T-cell (primary cell): ENCODE data around the gene LSM12. TPM values are rescaled to one million over a fixed set of nuclear protein-coding genes. Genes with fewer than 3 reads are reported as not detected.

Source experiments
- ATAC-seq, 4 experiments: fragments of 200-7000 bp in 3 of 4; fragments of 150-1000 bp in 1 of 4; cut with Tn5 transposase; replicated peaks in 1 of 4; 1 replicate in 3 of 4; 2 replicates in 1 of 4; pipeline ENCODE4 v1.10.0; 2021; ENCODE audit warnings: moderate library complexity in 3 of 4, mild to moderate bottlenecking in 2 of 4, moderate number of reproducible peaks in 1 of 4
- CTCF ChIA-PET, 2 donors: fragments of 300-600 bp; sonication (Branson Sonifier 250); formaldehyde crosslinking; loops; one replicate each; lab custom pipeline; 2022; ENCODE audit warnings: antibody characterized with exemption in 2 of 2; lab: Charles Lee
- POLR2A ChIA-PET, 2 donors: fragments of 300-600 bp; sonication (Branson Sonifier 250); formaldehyde crosslinking; loops; one replicate each; lab custom pipeline; 2022; ENCODE audit warnings: antibody characterized with exemption in 2 of 2; lab: Charles Lee
- DNase-seq, 35 experiments: peaks; one replicate each; pipeline versions ENCODE4 v3.0.0 to v3.0.0-alpha.2; 2013 to 2023
- H3K27ac ChIP-seq: one replicate; pipeline ENCODE4 v1.5.1; 2013; ENCODE audit warnings: low read length
- H3K27me3 ChIP-seq, 2 experiments: replicated peaks in 1 of 2; 1 replicate in 1 of 2; 2 replicates in 1 of 2; pipeline versions ENCODE4 v1.6.1 to v1.7.0; 2013; ENCODE audit warnings: low read length in 1 of 2, mixed read lengths in 1 of 2; ENCODE audit not compliant: control insufficient read depth in 2 of 2, insufficient read depth in 2 of 2; ENCODE audit errors: extremely low read depth in 1 of 2
- H3K36me3 ChIP-seq, 2 donors: 1 replicate in 1 of 2; 2 replicates in 1 of 2; pipeline versions ENCODE4 v1.6.1 to v1.7.0; 2013; ENCODE audit warnings: low read length in 1 of 2; ENCODE audit not compliant: control insufficient read depth in 2 of 2, insufficient read depth in 1 of 2; ENCODE audit errors: extremely low read depth in 1 of 2
- H3K4me1 ChIP-seq, 2 experiments: 1 replicate in 1 of 2; 2 replicates in 1 of 2; pipeline versions ENCODE4 v1.6.1 to v1.7.0; 2013; ENCODE audit warnings: low read length in 2 of 2, mixed read lengths in 1 of 2; ENCODE audit not compliant: insufficient read depth in 2 of 2, control insufficient read depth in 1 of 2; ENCODE audit errors: extremely low read depth in 1 of 2
- H3K4me3 ChIP-seq, 2 donors: 1 replicate in 1 of 2; 2 replicates in 1 of 2; pipeline versions ENCODE4 v1.5.1 to v1.7.0; 2013; ENCODE audit warnings: mild to moderate bottlenecking in 2 of 2, low read length in 1 of 2, moderate library complexity in 1 of 2; ENCODE audit not compliant: control insufficient read depth in 1 of 2; ENCODE audit errors: extremely low read depth in 1 of 2
- H3K9me3 ChIP-seq: 2 replicates; pipeline ENCODE4 v1.7.0; 2013
- H3K27ac Mint-ChIP-seq, 2 donors: one replicate each; pipeline ENCODE4 v1.8.0; 2020 to 2021; ENCODE audit warnings: mild to moderate bottlenecking in 2 of 2, mixed read lengths in 2 of 2
- H3K27me3 Mint-ChIP-seq, 2 donors: one replicate each; pipeline ENCODE4 v1.8.0; 2021 to 2022; ENCODE audit warnings: mixed read lengths in 2 of 2
- H3K36me3 Mint-ChIP-seq: one replicate; pipeline ENCODE4 v1.8.0; 2021; ENCODE audit warnings: mixed read lengths
- H3K4me1 Mint-ChIP-seq, 3 donors: one replicate each; pipeline ENCODE4 v1.8.0; 2020 to 2022; ENCODE audit warnings: mixed read lengths in 3 of 3, mild to moderate bottlenecking in 1 of 3
- H3K4me3 Mint-ChIP-seq, 3 donors: one replicate each; pipeline ENCODE4 v1.8.0; 2020 to 2022; ENCODE audit warnings: mild to moderate bottlenecking in 3 of 3, mixed read lengths in 3 of 3, moderate library complexity in 3 of 3
- H3K9me3 Mint-ChIP-seq, 3 donors: one replicate each; pipeline ENCODE4 v1.8.0; 2020 to 2022; ENCODE audit warnings: mixed read lengths in 3 of 3
- WGBS: methylation state at CpG from one replicate; pipeline ENCODE4 v1.1.5; 2013; ENCODE audit warnings: missing lambda C conversion rate; ENCODE audit not compliant: insufficient coverage; 5-methylcytosine and 5-hydroxymethylcytosine counted together
- total RNA-seq, 35 experiments: library from RNA in 6 of 35; stranded (reverse) in 6 of 35; fragments of 120-200 nt in 1 of 35; gene quantifications; one replicate each; pipeline versions ENCODE4 v1.2.1 to v1.2.4 and lab custom pipeline; 2013 to 2026

The LSM12 gene
- total RNA-seq, 5 donors from 2014 or later (not counting 1 experiment from before 2014, with no cell fraction given), result 29.4 to 39.0 (median 37.1) TPM

DNA sequence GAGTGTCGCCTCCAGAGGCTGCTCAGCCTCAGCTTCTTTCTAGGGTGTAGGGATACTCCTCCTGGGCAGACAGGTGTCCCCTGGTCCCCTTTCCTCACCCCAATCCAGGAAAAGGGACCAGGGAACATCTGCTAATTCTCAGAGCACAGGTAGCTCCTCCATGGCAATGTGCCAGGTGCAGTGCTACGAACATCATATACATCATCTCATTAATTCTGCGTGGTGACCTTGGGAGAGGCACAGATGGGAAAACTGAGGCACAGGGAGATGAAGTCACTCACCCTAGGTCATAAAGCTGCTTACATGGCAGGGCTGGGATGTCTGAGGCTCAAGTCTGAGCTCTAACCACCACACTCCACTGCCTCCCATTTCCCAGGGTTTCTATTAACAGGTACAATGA, 45.3 kb upstream of the LSM12 start:
- no peak for ATAC-seq
- H3K36me3 ChIP-seq, result peaks cover 0 to 37% of the 10 kb centered on the region in 2 donors

DNA sequence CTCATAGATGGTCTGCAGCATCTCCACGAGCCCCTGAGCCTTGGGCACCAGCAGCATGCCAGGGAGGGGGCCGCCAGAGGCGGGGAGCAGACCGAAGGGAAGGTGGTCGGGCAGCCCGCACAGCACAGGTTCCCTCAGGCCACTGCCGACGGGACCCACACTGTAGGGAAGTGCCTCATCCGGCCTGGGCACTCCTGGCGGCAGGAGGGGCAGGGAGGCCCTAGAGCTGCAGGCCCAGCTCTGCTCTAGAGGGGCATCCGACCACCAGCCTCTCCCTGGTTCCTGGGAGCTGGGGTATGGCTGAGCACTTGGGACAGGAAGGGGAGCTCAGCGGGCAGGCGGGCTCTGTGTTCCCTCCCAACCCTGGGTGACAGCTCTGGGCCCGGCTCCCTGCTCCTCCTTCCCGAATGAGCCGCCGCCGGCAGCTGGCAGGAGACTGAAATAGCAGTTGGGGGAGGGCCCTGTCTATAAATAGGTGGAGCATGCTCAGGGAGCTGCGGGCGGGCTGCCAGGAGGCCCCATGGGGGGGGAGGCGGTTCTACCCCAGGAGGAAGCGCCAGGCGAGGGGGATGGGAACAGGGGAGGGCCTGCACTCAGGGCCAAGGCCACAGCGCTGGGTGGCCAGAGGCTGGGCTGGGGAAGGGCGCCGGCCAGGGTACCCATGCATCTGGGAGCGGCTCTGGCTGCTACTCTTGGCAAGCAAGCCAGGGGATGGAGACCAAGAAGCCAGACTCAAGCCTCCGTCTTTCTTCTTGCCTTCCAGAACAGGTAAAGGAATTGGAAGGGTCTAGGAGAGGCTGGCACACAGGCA, 44.6 kb upstream of the LSM12 start:
- peaks cover 0 to 33% of the 10 kb centered on the region in 2 donors for H3K36me3 ChIP-seq
- peaks cover 0 to 3% of the 10 kb centered on the region in 2 experiments for H3K27me3 ChIP-seq
- peak overlapping the region in 1 of 3 donors; percentile 68 for H3K4me3 Mint-ChIP-seq
- H3K36me3 Mint-ChIP-seq, result peaks cover 7% of the 10 kb centered on the region
- H3K9me3 ChIP-seq, result no peaks in the 10 kb centered on the region
- H3K4me1 Mint-ChIP-seq, result peaks cover 34 to 46% (median 40%) of the 10 kb centered on the region in 3 donors
- H3K4me3 ChIP-seq, result peak overlapping the region in 1 of 2 donors; percentile 19
- ChIA-PET POLR2A (interaction anchor here in 1 of 2 donors (0.6 kb wide), 1 partner anchor 12 kb away, joined by 3 read pairs; no protein-coding TSS in a partner anchor), CTCF (interaction anchor here in 1 of 2 donors (0.5 kb wide), 1 partner anchor 32 kb away, joined by 3 read pairs; no protein-coding TSS in a partner anchor)
- no peaks in the 10 kb centered on the region for H3K27me3 Mint-ChIP-seq
- DNase-seq, result peak; percentile 15 to 75 (median 53)
- no peak overlapping the region for H3K27ac ChIP-seq
- no peaks in the 10 kb centered on the region for H3K9me3 Mint-ChIP-seq
- H3K27ac Mint-ChIP-seq, result no peak overlapping the region
- WGBS, result 29% methylated on average over 22 of the region's 28 CpGs
- peak; percentile 68 to 80 (median 74) for ATAC-seq
- peaks cover 6 to 43% of the 10 kb centered on the region in 2 experiments for H3K4me1 ChIP-seq

More for the DNA sequence above, 45.3 kb upstream of the LSM12 start:
- ChIA-PET CTCF (interaction anchor here in 1 of 2 donors (0.5 kb wide), 1 partner anchor 31 kb away, joined by 3 read pairs; no protein-coding TSS in a partner anchor), POLR2A (interaction anchor here in 1 of 2 donors (0.6 kb wide), 2 partner anchors 11 to 228 kb away, joined by 3 to 7 read pairs; no protein-coding TSS in a partner anchor)
- Histone ChIP-seq H3K4me1 (peaks cover 6 to 45% of the 10 kb centered on the region in 2 experiments), H3K4me3 (no peak overlapping the region), H3K27ac (no peak overlapping the region), H3K9me3 (no peaks in the 10 kb centered on the region), H3K27me3 (peaks cover 0 to 3% of the 10 kb centered on the region in 2 experiments)
- no CpG with 5 or more reads among the region's 3 CpGs for WGBS
- no peak overlapping the region for H3K27ac Mint-ChIP-seq
- H3K36me3 Mint-ChIP-seq, result peaks cover 14% of the 10 kb centered on the region
- H3K4me1 Mint-ChIP-seq, result peaks cover 41 to 52% (median 44%) of the 10 kb centered on the region in 3 donors
- H3K4me3 Mint-ChIP-seq, result peak overlapping the region in 1 of 3 donors; percentile 68
- H3K9me3 Mint-ChIP-seq, result no peaks in the 10 kb centered on the region
- DNase-seq, result no peak
- no peaks in the 10 kb centered on the region for H3K27me3 Mint-ChIP-seq

GRCh38 chr17:44110011-44110686, 43.7 kb upstream of the LSM12 start:
- POLR2A ChIA-PET, result no interaction called here
- peaks cover 28 to 38% (median 37%) of the 10 kb centered on the region in 3 donors for H3K4me1 Mint-ChIP-seq
- no peak overlapping the region for H3K27ac Mint-ChIP-seq
- DNase-seq, result no peak
- H3K27me3 Mint-ChIP-seq, result no peaks in the 10 kb centered on the region
- H3K4me3 ChIP-seq, result no peak overlapping the region
- CTCF ChIA-PET, result no interaction called here
- no peaks in the 10 kb centered on the region for H3K27me3 ChIP-seq
- H3K9me3 ChIP-seq, result no peaks in the 10 kb centered on the region
- ATAC-seq, result no peak
- no peaks in the 10 kb centered on the region for H3K9me3 Mint-ChIP-seq
- WGBS, result 94% methylated on average over 6 of the region's 10 CpGs
- H3K4me3 Mint-ChIP-seq, result peak overlapping the region in 1 of 3 donors; percentile 68
- H3K27ac ChIP-seq, result no peak overlapping the region
- H3K36me3 Mint-ChIP-seq, result peaks cover 7% of the 10 kb centered on the region
- peaks cover 6 to 37% of the 10 kb centered on the region in 2 experiments for H3K4me1 ChIP-seq
- H3K36me3 ChIP-seq, result peaks cover 0 to 32% of the 10 kb centered on the region in 2 donors

DNA sequence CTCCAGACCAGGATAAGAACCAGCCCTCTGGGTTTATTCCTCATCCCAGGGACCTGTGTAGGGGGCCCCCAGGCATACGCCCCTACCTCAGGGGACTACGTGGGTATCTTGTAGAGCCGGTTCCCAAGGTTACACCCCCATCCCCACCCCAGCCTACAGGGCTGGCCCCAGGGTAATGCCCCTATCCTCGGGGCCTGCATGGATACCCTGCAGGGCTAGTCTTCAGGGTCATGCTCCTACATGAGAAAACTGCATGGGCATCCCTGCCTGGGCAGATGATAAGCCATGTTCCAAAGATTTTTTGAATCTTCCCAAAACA, 42.8 kb upstream of the LSM12 start:
- H3K4me1 Mint-ChIP-seq, result peaks cover 28 to 37% (median 34%) of the 10 kb centered on the region in 3 donors
- no peak overlapping the region for H3K27ac Mint-ChIP-seq
- 64% methylated on average over 4 of the region's 4 CpGs for WGBS
- ATAC-seq (no peak), DNase-seq (no peak)
- H3K4me3 Mint-ChIP-seq, result no peak overlapping the region
- no peak overlapping the region for H3K4me3 ChIP-seq
- peaks cover 7% of the 10 kb centered on the region for H3K36me3 Mint-ChIP-seq
- H3K27me3 ChIP-seq, result no peaks in the 10 kb centered on the region
- peaks cover 6 to 37% of the 10 kb centered on the region in 2 experiments for H3K4me1 ChIP-seq
- H3K9me3 Mint-ChIP-seq, result no peaks in the 10 kb centered on the region
- POLR2A ChIA-PET, result interaction anchor here in 1 of 2 donors (1.4 kb wide), 1 partner anchor 8 kb away, joined by 8 read pairs; no protein-coding TSS in a partner anchor
- H3K36me3 ChIP-seq, result peaks cover 0 to 32% of the 10 kb centered on the region in 2 donors
- no peak overlapping the region for H3K27ac ChIP-seq
- CTCF ChIA-PET, result no interaction called here
- H3K27me3 Mint-ChIP-seq, result no peaks in the 10 kb centered on the region
- no peaks in the 10 kb centered on the region for H3K9me3 ChIP-seq

GRCh38 chr17:44108440-44109311, 42.2 kb upstream of the LSM12 start:
- Mint-ChIP-seq H3K36me3 (peaks cover 7% of the 10 kb centered on the region), H3K4me3 (no peak overlapping the region), H3K27ac (no peak overlapping the region), H3K4me1 (peaks cover 24 to 34% (median 31%) of the 10 kb centered on the region in 3 donors), H3K27me3 (no peaks in the 10 kb centered on the region), H3K9me3 (no peaks in the 10 kb centered on the region)
- ATAC-seq (no peak), DNase-seq (no peak)
- ChIA-PET POLR2A (interaction anchor here in 1 of 2 donors (1.4 kb wide), 1 partner anchor 9 kb away, joined by 8 read pairs; no protein-coding TSS in a partner anchor), CTCF (interaction anchor here in 1 of 2 donors (0.6 kb wide), 1 partner anchor 191 kb away, joined by 3 read pairs; no protein-coding TSS in a partner anchor)
- Histone ChIP-seq H3K36me3 (peaks cover 0 to 27% of the 10 kb centered on the region in 2 donors), H3K27me3 (no peaks in the 10 kb centered on the region), H3K27ac (no peak overlapping the region), H3K4me1 (peaks cover 6 to 37% of the 10 kb centered on the region in 2 experiments), H3K9me3 (no peaks in the 10 kb centered on the region), H3K4me3 (no peak overlapping the region)
- 95% methylated on average over 9 of the region's 16 CpGs for WGBS
